Cardiac fibroblast (primary cell): Measurements from ENCODE around the gene TBXAS1.
A peak's percentile ranks its signal among the peaks of the same experiment; 100 is the strongest.

Experiments used
- DNase-seq, 2 donors: peaks; one replicate each; pipeline versions ENCODE4 v3.0.0 to v3.0.0-alpha.2; 2010; ENCODE audit warnings: low read depth in 2 of 2
- H3K4me3 ChIP-seq, 2 donors: replicated peaks in 1 of 2; 1 replicate in 1 of 2; 2 replicates in 1 of 2; pipeline ENCODE4 v1.5.1; 2011; ENCODE audit warnings: low read depth in 2 of 2, low read length in 2 of 2, mild to moderate bottlenecking in 2 of 2, moderate library complexity in 1 of 2
- TF ChIP-seq, protein P1 (sequence below): IDR thresholded peaks from one replicate; pipeline ENCODE4 v1.5.1; 2011; ENCODE audit warnings: low read depth, mild to moderate bottlenecking, low read length, inconsistent platforms

TBXAS1 gene

GRCh38 chr7:139871331-139871730 is 42.3 kb downstream of the TBXAS1 start:
- no peak overlapping the region for H3K4me3 ChIP-seq
- DNase-seq = peak in 1 of 2 donors; percentile 73
- TF ChIP-seq, protein P1, sequence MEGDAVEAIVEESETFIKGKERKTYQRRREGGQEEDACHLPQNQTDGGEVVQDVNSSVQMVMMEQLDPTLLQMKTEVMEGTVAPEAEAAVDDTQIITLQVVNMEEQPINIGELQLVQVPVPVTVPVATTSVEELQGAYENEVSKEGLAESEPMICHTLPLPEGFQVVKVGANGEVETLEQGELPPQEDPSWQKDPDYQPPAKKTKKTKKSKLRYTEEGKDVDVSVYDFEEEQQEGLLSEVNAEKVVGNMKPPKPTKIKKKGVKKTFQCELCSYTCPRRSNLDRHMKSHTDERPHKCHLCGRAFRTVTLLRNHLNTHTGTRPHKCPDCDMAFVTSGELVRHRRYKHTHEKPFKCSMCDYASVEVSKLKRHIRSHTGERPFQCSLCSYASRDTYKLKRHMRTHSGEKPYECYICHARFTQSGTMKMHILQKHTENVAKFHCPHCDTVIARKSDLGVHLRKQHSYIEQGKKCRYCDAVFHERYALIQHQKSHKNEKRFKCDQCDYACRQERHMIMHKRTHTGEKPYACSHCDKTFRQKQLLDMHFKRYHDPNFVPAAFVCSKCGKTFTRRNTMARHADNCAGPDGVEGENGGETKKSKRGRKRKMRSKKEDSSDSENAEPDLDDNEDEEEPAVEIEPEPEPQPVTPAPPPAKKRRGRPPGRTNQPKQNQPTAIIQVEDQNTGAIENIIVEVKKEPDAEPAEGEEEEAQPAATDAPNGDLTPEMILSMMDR = no peak

- TF ChIP-seq, protein P1 = no peak
- DNase-seq = no peak
- H3K4me3 ChIP-seq = no peak overlapping the region
Observed at GRCh38 chr7:139871820-139872219, 42.8 kb downstream of the TBXAS1 start.

DNA sequence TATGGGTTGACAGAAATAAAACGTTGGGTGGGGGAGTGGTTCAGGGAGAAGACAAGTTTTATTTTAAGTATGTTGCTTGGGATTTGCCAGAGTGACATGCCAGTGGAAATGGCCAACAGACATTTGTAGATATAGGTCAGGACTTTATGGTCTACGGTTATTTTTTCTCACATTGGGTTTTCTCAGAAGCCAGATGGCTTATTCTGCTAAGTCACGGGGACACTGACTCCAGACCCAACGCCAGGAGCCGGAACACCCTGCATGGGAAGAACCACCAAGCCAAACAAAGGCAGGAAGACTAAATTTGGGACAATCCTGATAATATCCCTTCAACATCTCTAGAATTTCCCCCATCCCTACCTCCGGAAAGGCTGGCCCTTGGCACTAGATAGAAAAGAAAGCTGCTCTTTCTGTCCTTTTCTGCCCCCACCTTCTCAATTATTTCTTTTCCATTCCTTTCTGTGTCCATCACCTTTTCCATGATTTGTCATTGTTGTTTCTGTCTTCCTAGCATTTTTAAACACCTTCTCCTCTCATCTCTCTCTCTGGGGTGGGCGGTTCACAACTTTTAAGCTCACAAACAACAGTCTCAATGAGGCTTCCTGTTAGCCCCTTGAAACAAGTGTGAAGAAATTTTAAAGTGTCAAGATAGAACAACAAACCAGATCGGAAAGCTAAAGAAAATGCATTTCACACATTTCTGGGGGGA is 44.7 kb downstream of the TBXAS1 start:
- DNase-seq = no peak
- TF ChIP-seq, protein P1 = no peak
- no peak overlapping the region for H3K4me3 ChIP-seq

- DNase-seq = no peak
- H3K4me3 ChIP-seq = no peak overlapping the region
- TF ChIP-seq, protein P1 = no peak
Observed at GRCh38 chr7:139874302-139874629, 45.2 kb downstream of the TBXAS1 start.

- TF ChIP-seq, protein P1 = no peak
- DNase-seq = peak in 1 of 2 donors; percentile 37
- no peak overlapping the region for H3K4me3 ChIP-seq
Observed at GRCh38 chr7:139875821-139876241, 46.8 kb downstream of the TBXAS1 start.

DNA sequence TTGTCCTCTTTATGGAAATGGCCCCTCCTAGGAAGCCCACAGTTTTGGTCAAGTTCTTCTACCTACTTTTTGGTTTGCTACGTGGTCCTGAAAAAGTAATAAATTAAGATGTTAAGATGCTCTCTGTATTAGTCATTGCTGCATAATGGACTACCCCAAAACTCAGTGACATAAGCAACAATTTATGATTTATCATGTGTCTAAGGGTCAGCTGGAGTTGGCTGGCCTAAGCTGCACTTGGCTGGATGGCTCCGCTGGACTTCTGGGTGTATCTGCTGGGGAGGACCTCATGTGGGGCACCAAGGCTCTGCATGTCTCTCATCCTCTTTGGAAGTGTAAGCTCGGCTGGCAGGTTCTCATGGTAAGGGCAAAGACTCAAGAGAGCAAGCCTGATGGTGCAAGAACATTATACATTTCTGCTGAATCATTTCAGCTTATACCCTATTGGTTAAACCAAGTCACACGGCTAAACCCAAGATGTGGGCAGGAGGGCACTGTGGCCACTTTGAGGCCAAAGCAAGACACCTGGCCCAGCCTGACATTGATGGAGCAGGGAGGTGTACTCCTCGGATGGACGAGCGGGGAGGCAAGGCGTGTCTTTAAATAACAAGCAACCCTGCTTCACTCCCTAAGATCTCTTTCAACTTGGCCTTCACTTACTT is 47.7 kb downstream of the TBXAS1 start:
- peak in 1 of 2 donors; percentile 56 for DNase-seq

More for the DNA sequence above, 47.7 kb downstream of the TBXAS1 start:
- H3K4me3 ChIP-seq = no peak overlapping the region
- TF ChIP-seq, protein P1 = no peak
